ENCODE results near the gene MGAM2. TPM values are rescaled to one million over a fixed set of nuclear protein-coding genes. Genes with fewer than 3 reads are reported as not detected.

MGAM2 gene
- total and polyA plus RNA-seq, 2 experiments from 2014 or later = 0.07 TPM; not detected in 1

- Histone ChIP-seq H3K27me3 (ENCODE audit: insufficient read depth) (no peaks in the 10 kb centered on the region), H3K4me2 (no peak overlapping the region), H4K20me1 (replicated peaks; ENCODE audit: insufficient read depth) (no peaks in the 10 kb centered on the region), H2AFZ (no peak overlapping the region), H3K27ac (ENCODE audit: low read depth) (no peak overlapping the region), H3K4me1 (ENCODE audit: insufficient read depth) (no peaks in the 10 kb centered on the region), H3K9me2 (ENCODE audit: insufficient read depth) (no peaks in the 10 kb centered on the region), H3K4me3 (no peak overlapping the region), H3K79me2 (replicated peaks; ENCODE audit: insufficient read depth) (no peaks in the 10 kb centered on the region), H3K36me3 (ENCODE audit: insufficient read depth) (no peaks in the 10 kb centered on the region), H3F3A (replicated peaks; ENCODE audit: low read depth) (no peaks in the 10 kb centered on the region)
- ATAC-seq (no peak), DNase-seq (ENCODE audit: low spot score) (no peak)
- TF ChIP-seq EZH2phosphoT487 (IDR thresholded peaks at IDR 0.05; ENCODE audit: unreplicated experiment) (no peak), JUNB (IDR thresholded peaks at IDR 0.05; ENCODE audit: unreplicated experiment) (no peak), ZNF331 (CRISPR knock-in tag; IDR thresholded peaks at IDR 0.05; ENCODE audit: low read depth) (no peak), STAT1 (IDR thresholded peaks at IDR 0.05; ENCODE audit: unreplicated experiment) (no peak), ZNF114 (CRISPR knock-in tag; IDR thresholded peaks at IDR 0.05) (no peak), EZH2 (IDR thresholded peaks at IDR 0.05; ENCODE audit: low read depth, unreplicated experiment) (no peak), POLR2AphosphoS5 (IDR thresholded peaks at IDR 0.05; ENCODE audit: low read depth) (no peak), CREB1 (CRISPR knock-in tag; IDR thresholded peaks at IDR 0.05; ENCODE audit: low read depth) (no peak), CTCF (conservative IDR thresholded peaks at IDR 0.05; ENCODE audit: low read depth in 2 of 2) (no peak), NANOG (IDR thresholded peaks at IDR 0.05; ENCODE audit: borderline replicate concordance) (no peak)
- TF ChIP-seq, protein P1, sequence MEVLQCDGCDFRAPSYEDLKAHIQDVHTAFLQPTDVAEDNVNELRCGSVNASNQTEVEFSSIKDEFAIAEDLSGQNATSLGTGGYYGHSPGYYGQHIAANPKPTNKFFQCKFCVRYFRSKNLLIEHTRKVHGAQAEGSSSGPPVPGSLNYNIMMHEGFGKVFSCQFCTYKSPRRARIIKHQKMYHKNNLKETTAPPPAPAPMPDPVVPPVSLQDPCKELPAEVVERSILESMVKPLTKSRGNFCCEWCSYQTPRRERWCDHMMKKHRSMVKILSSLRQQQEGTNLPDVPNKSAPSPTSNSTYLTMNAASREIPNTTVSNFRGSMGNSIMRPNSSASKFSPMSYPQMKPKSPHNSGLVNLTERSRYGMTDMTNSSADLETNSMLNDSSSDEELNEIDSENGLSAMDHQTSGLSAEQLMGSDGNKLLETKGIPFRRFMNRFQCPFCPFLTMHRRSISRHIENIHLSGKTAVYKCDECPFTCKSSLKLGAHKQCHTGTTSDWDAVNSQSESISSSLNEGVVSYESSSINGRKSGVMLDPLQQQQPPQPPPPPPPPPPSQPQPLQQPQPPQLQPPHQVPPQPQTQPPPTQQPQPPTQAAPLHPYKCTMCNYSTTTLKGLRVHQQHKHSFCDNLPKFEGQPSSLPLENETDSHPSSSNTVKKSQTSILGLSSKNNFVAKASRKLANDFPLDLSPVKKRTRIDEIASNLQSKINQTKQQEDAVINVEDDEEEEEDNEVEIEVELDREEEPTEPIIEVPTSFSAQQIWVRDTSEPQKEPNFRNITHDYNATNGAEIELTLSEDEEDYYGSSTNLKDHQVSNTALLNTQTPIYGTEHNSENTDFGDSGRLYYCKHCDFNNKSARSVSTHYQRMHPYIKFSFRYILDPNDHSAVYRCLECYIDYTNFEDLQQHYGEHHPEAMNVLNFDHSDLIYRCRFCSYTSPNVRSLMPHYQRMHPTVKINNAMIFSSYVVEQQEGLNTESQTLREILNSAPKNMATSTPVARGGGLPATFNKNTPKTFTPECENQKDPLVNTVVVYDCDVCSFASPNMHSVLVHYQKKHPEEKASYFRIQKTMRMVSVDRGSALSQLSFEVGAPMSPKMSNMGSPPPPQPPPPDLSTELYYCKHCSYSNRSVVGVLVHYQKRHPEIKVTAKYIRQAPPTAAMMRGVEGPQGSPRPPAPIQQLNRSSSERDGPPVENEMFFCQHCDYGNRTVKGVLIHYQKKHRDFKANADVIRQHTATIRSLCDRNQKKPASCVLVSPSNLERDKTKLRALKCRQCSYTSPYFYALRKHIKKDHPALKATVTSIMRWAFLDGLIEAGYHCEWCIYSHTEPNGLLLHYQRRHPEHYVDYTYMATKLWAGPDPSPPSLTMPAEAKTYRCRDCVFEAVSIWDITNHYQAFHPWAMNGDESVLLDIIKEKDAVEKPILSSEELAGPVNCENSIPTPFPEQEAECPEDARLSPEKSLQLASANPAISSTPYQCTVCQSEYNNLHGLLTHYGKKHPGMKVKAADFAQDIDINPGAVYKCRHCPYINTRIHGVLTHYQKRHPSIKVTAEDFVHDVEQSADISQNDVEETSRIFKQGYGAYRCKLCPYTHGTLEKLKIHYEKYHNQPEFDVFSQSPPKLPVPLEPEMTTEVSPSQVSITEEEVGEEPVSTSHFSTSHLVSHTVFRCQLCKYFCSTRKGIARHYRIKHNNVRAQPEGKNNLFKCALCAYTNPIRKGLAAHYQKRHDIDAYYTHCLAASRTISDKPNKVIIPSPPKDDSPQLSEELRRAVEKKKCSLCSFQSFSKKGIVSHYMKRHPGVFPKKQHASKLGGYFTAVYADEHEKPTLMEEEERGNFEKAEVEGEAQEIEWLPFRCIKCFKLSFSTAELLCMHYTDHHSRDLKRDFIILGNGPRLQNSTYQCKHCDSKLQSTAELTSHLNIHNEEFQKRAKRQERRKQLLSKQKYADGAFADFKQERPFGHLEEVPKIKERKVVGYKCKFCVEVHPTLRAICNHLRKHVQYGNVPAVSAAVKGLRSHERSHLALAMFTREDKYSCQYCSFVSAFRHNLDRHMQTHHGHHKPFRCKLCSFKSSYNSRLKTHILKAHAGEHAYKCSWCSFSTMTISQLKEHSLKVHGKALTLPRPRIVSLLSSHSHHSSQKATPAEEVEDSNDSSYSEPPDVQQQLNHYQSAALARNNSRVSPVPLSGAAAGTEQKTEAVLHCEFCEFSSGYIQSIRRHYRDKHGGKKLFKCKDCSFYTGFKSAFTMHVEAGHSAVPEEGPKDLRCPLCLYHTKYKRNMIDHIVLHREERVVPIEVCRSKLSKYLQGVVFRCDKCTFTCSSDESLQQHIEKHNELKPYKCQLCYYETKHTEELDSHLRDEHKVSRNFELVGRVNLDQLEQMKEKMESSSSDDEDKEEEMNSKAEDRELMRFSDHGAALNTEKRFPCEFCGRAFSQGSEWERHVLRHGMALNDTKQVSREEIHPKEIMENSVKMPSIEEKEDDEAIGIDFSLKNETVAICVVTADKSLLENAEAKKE (CRISPR knock-in tag; IDR thresholded peaks at IDR 0.05) = no peak
- TF ChIP-seq, protein P2, sequence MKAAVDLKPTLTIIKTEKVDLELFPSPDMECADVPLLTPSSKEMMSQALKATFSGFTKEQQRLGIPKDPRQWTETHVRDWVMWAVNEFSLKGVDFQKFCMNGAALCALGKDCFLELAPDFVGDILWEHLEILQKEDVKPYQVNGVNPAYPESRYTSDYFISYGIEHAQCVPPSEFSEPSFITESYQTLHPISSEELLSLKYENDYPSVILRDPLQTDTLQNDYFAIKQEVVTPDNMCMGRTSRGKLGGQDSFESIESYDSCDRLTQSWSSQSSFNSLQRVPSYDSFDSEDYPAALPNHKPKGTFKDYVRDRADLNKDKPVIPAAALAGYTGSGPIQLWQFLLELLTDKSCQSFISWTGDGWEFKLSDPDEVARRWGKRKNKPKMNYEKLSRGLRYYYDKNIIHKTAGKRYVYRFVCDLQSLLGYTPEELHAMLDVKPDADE (IDR thresholded peaks at IDR 0.05) = no peak
- TF ChIP-seq, protein P3, sequence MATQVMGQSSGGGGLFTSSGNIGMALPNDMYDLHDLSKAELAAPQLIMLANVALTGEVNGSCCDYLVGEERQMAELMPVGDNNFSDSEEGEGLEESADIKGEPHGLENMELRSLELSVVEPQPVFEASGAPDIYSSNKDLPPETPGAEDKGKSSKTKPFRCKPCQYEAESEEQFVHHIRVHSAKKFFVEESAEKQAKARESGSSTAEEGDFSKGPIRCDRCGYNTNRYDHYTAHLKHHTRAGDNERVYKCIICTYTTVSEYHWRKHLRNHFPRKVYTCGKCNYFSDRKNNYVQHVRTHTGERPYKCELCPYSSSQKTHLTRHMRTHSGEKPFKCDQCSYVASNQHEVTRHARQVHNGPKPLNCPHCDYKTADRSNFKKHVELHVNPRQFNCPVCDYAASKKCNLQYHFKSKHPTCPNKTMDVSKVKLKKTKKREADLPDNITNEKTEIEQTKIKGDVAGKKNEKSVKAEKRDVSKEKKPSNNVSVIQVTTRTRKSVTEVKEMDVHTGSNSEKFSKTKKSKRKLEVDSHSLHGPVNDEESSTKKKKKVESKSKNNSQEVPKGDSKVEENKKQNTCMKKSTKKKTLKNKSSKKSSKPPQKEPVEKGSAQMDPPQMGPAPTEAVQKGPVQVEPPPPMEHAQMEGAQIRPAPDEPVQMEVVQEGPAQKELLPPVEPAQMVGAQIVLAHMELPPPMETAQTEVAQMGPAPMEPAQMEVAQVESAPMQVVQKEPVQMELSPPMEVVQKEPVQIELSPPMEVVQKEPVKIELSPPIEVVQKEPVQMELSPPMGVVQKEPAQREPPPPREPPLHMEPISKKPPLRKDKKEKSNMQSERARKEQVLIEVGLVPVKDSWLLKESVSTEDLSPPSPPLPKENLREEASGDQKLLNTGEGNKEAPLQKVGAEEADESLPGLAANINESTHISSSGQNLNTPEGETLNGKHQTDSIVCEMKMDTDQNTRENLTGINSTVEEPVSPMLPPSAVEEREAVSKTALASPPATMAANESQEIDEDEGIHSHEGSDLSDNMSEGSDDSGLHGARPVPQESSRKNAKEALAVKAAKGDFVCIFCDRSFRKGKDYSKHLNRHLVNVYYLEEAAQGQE (IDR thresholded peaks at IDR 0.05; ENCODE audit: unreplicated experiment) = no peak
- Mint-ChIP-seq H3K9me3 (no peaks in the 10 kb centered on the region), H3K27ac (no peak overlapping the region), H3K27me3 (ENCODE audit: insufficient read depth, low read depth, poor library complexity) (no peaks in the 10 kb centered on the region), H3K4me3 (no peak overlapping the region), H3K4me1 (no peaks in the 10 kb centered on the region), H3K36me3 (ENCODE audit: low read depth) (no peaks in the 10 kb centered on the region)
Observed at GRCh38 chr7:142200206-142200605, 88.7 kb downstream of the MGAM2 start.
